ENCODE results near the gene CDS1. TPM values are rescaled to one million over a fixed set of nuclear protein-coding genes. Genes with fewer than 3 reads are reported as not detected.

CDS1 gene
- total RNA-seq, 4 donors from 2014 or later: 21.6 to 36.2 (median 24.0) TPM

- no peaks in the 10 kb centered on the region for H3K9me3 ChIP-seq
- TF ChIP-seq POLR2AphosphoS5 (IDR thresholded peaks at IDR 0.05) (no peak), EP300 (IDR thresholded peaks at IDR 0.05) (no peak), POLR2A (IDR thresholded peaks at IDR 0.05) (no peak)
- TF ChIP-seq, protein P1, sequence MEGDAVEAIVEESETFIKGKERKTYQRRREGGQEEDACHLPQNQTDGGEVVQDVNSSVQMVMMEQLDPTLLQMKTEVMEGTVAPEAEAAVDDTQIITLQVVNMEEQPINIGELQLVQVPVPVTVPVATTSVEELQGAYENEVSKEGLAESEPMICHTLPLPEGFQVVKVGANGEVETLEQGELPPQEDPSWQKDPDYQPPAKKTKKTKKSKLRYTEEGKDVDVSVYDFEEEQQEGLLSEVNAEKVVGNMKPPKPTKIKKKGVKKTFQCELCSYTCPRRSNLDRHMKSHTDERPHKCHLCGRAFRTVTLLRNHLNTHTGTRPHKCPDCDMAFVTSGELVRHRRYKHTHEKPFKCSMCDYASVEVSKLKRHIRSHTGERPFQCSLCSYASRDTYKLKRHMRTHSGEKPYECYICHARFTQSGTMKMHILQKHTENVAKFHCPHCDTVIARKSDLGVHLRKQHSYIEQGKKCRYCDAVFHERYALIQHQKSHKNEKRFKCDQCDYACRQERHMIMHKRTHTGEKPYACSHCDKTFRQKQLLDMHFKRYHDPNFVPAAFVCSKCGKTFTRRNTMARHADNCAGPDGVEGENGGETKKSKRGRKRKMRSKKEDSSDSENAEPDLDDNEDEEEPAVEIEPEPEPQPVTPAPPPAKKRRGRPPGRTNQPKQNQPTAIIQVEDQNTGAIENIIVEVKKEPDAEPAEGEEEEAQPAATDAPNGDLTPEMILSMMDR (IDR thresholded peaks at IDR 0.05): no peak
- peaks cover 5% of the 10 kb centered on the region for H3K36me3 ChIP-seq
- WGBS: 82% methylated on average over 3 of the region's 3 CpGs
- no peak for DNase-seq (ENCODE audit: low spot score in 2 of 2)
- H3K4me3 ChIP-seq: no peak overlapping the region
- H3K4me1 ChIP-seq: no peaks in the 10 kb centered on the region
- no peak overlapping the region for H3K27ac ChIP-seq
- no peaks in the 10 kb centered on the region for H3K27me3 ChIP-seq
These were observed 28.6 kb downstream of the CDS1 start for GRCh38 chr4:84611531-84611930.

- TF ChIP-seq POLR2A (IDR thresholded peaks at IDR 0.05) (no peak), POLR2AphosphoS5 (IDR thresholded peaks at IDR 0.05) (no peak), EP300 (IDR thresholded peaks at IDR 0.05) (no peak)
- TF ChIP-seq, protein P1 (IDR thresholded peaks at IDR 0.05): no peak
- WGBS: 93% methylated on average over 5 of the region's 5 CpGs
- peaks cover 10% of the 10 kb centered on the region for H3K36me3 ChIP-seq
These were observed 32.0 kb downstream of the CDS1 start for GRCh38 chr4:84614891-84615290.

DNA sequence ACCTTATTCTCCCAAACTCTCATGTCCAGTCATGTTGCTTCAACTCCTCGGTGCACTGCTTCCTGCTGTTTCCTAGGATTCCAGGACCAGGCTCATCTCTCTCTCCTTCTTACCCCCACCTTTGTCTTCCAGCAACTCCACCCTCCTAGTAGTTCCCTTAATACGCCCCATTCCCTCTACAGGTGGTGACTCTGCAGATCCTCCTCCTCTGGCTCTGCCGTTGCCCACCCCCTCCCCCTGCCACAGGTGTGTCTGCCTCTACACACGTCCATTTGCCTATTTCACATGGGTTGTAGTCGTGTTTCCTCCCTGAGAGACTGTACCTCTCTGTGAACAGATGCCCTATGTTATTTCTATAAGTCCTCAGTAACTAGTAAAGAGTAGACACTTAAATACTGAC, 32.4 kb downstream of the CDS1 start:
- TF ChIP-seq POLR2AphosphoS5 (IDR thresholded peaks at IDR 0.05): no peak
- TF ChIP-seq EP300 (IDR thresholded peaks at IDR 0.05): no peak
- TF ChIP-seq POLR2A (IDR thresholded peaks at IDR 0.05): no peak
- TF ChIP-seq, protein P1 (IDR thresholded peaks at IDR 0.05): no peak

More at GRCh38 chr4:84614891-84615290, 32.0 kb downstream of the CDS1 start:
- no peak overlapping the region for H3K27ac ChIP-seq
- no peaks in the 10 kb centered on the region for H3K9me3 ChIP-seq
- DNase-seq (ENCODE audit: low spot score in 2 of 2): no peak
- no peaks in the 10 kb centered on the region for H3K4me1 ChIP-seq
- H3K27me3 ChIP-seq: no peaks in the 10 kb centered on the region
- H3K4me3 ChIP-seq: no peak overlapping the region

GRCh38 chr4:84622959-84623358, 40.0 kb downstream of the CDS1 start:
- Histone ChIP-seq H3K4me3 (no peak overlapping the region), H3K4me1 (no peaks in the 10 kb centered on the region), H3K27me3 (no peaks in the 10 kb centered on the region), H3K27ac (no peak overlapping the region), H3K9me3 (no peaks in the 10 kb centered on the region), H3K36me3 (peaks cover 11% of the 10 kb centered on the region)
- no peak for DNase-seq (ENCODE audit: low spot score in 2 of 2)
- WGBS: 84% methylated on average over 1 of the region's 1 CpG
- TF ChIP-seq, protein P1 (IDR thresholded peaks at IDR 0.05): no peak
- TF ChIP-seq POLR2A (IDR thresholded peaks at IDR 0.05) (no peak), POLR2AphosphoS5 (IDR thresholded peaks at IDR 0.05) (no peak), EP300 (IDR thresholded peaks at IDR 0.05) (no peak)

More for the DNA sequence above, 32.4 kb downstream of the CDS1 start:
- H3K27ac ChIP-seq: no peak overlapping the region
- peaks cover 6% of the 10 kb centered on the region for H3K36me3 ChIP-seq
- no peak for DNase-seq (ENCODE audit: low spot score in 2 of 2)
- no peaks in the 10 kb centered on the region for H3K9me3 ChIP-seq
- WGBS: 75% methylated on average over 5 of the region's 5 CpGs
- H3K4me3 ChIP-seq: no peak overlapping the region
- H3K4me1 ChIP-seq: no peaks in the 10 kb centered on the region
- H3K27me3 ChIP-seq: no peaks in the 10 kb centered on the region

DNA sequence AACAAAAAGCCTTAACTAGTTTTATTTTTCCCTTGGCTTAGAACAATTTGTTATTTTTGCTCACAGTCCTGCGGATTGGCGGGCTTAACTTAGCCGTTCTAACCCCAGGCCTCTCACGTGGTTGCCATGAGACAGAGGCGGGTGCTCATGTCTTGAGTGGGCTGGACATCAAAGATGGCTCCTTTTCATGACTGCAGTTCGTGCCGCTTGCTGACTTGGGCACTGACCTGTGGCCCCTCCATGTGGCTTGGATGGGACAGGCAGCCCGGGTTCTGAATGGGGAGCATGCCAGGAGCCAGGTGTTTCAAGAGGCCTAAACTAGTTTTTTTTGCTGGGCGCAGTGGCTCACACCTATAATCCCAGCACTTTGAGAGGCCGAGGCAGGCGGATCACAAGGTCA, 40.7 kb downstream of the CDS1 start:
- Histone ChIP-seq H3K36me3 (peaks cover 8% of the 10 kb centered on the region), H3K27me3 (no peaks in the 10 kb centered on the region), H3K9me3 (no peaks in the 10 kb centered on the region), H3K4me1 (no peaks in the 10 kb centered on the region), H3K27ac (no peak overlapping the region), H3K4me3 (no peak overlapping the region)
- no peak for DNase-seq (ENCODE audit: low spot score in 2 of 2)
- TF ChIP-seq, protein P1 (IDR thresholded peaks at IDR 0.05): no peak
- WGBS: 92% methylated on average over 11 of the region's 11 CpGs
